Left ventricle myocardium superior (tissue), 1 donor: ENCODE data around the gene THRB. TPM values are rescaled to one million over a fixed set of nuclear protein-coding genes. Genes with fewer than 3 reads are reported as not detected.
"Not testable (repeated sequence)": the region's sequence is repeated elsewhere in the genome, so short reads cannot be mapped to it uniquely, and the experiment has no call there.

Source experiments
- ATAC-seq: fragments of 200-7000 bp; cut with Tn5 transposase; one replicate; pipeline ENCODE4 v1.9.1; 2020; ENCODE audit warnings: mild to moderate bottlenecking, moderate library complexity
- DNase-seq: peaks from one replicate; pipeline ENCODE4 v3.0.0-alpha.2; 2020
- intact Hi-C: fragments of 100-400 bp; cut with micrococcal nuclease; formaldehyde crosslinking; loops from one replicate; pipeline ENCODE4 v1.11.0; 2022
- total RNA-seq: library from RNA; stranded (reverse); fragmentation: NEBNext Ultra II Directional; extraction: Animal tissue kit (Norgen Biotek cat#: 25700); gene quantifications from one replicate; pipeline ENCODE4 v1.2.1, GENCODE V29; 2021
- donor health status: DM: no; HTN: yes; CAD: no; lungs with severe emphysema.

Gene THRB
- total RNA-seq, 1 donor from 2014 or later: 23.1 TPM

GRCh38 chr3:24129549-24129948 is 365.1 kb downstream of the THRB start:
- DNase-seq (no peak), ATAC-seq (no peak)
- intact Hi-C loops: no loop called here

GRCh38 chr3:24128199-24129005 is 366.2 kb downstream of the THRB start:
- intact Hi-C loops: no loop called here
- ATAC-seq: peak; percentile 70
- no peak for DNase-seq

GRCh38 chr3:24123596-24123995 is 371.1 kb downstream of the THRB start:
- no peak for ATAC-seq
- intact Hi-C loops: no loop called here
- DNase-seq: no peak

GRCh38 chr3:24120434-24120833 is 374.2 kb downstream of the THRB start:
- no peak for DNase-seq
- intact Hi-C loops: no loop called here
- ATAC-seq: no peak

- DNase-seq (no peak), ATAC-seq (peak; percentile 23)
- intact Hi-C loops: loop anchor here (10.0 kb wide), 1 partner anchor 865 kb away; no protein-coding TSS in a partner anchor
Measured at GRCh38 chr3:24119321-24119751, 375.3 kb downstream of the THRB start.

- no peak for ATAC-seq
- intact Hi-C loops: loop anchor here (10.0 kb wide), 1 partner anchor 863 kb away; no protein-coding TSS in a partner anchor
- DNase-seq: no peak
Measured at GRCh38 chr3:24117508-24117907, 377.1 kb downstream of the THRB start.

- intact Hi-C loops: loop anchor here (10.0 kb wide), 1 partner anchor 857 kb away; no protein-coding TSS in a partner anchor
- DNase-seq (no peak), ATAC-seq (no peak)
Measured at GRCh38 chr3:24111711-24112110, 382.9 kb downstream of the THRB start.

GRCh38 chr3:24110051-24110450 is 384.6 kb downstream of the THRB start:
- intact Hi-C loops: loop anchor here (10.0 kb wide), 1 partner anchor 855 kb away; no protein-coding TSS in a partner anchor
- DNase-seq: no peak
- ATAC-seq: no peak

GRCh38 chr3:24101676-24102168 is 392.9 kb downstream of the THRB start:
- intact Hi-C loops: no loop called here
- DNase-seq: no peak
- ATAC-seq: peak; percentile 60

- peak; percentile 79 for ATAC-seq
Measured at GRCh38 chr3:24100696-24101402, 393.8 kb downstream of the THRB start.

GRCh38 chr3:24096695-24097290 is 397.9 kb downstream of the THRB start:
- intact Hi-C loops: no loop called here
- no peak for DNase-seq
- ATAC-seq: peak; percentile 31

More at GRCh38 chr3:24100696-24101402, 393.8 kb downstream of the THRB start:
- intact Hi-C loops: no loop called here
- DNase-seq: no peak

GRCh38 chr3:24096271-24096670 is 398.4 kb downstream of the THRB start:
- intact Hi-C loops: no loop called here
- DNase-seq (no peak), ATAC-seq (no peak)

- intact Hi-C loops, DNase-seq, ATAC-seq: not testable (repeated sequence)
Measured at GRCh38 chr3:24094818-24095217, 399.8 kb downstream of the THRB start.

- intact Hi-C loops: no loop called here
- DNase-seq (no peak), ATAC-seq (no peak)
Measured at GRCh38 chr3:24088782-24089181, 405.9 kb downstream of the THRB start.

- ATAC-seq: no peak
Measured at GRCh38 chr3:24087469-24087868, 407.2 kb downstream of the THRB start.

GRCh38 chr3:24086617-24087404 is 407.8 kb downstream of the THRB start:
- no peak for DNase-seq
- intact Hi-C loops: no loop called here
- no peak for ATAC-seq

More at GRCh38 chr3:24087469-24087868, 407.2 kb downstream of the THRB start:
- intact Hi-C loops: no loop called here
- DNase-seq: no peak

- intact Hi-C loops: no loop called here
- DNase-seq: no peak
- ATAC-seq: no peak
Measured at GRCh38 chr3:24086206-24086605, 408.4 kb downstream of the THRB start.

- DNase-seq (no peak), ATAC-seq (no peak)
- intact Hi-C loops: no loop called here
Measured at GRCh38 chr3:24072193-24072592, 422.5 kb downstream of the THRB start.

- no peak for DNase-seq
- intact Hi-C loops: no loop called here
Measured at GRCh38 chr3:24069045-24069444, 425.6 kb downstream of the THRB start.

More at GRCh38 chr3:24069045-24069444, 425.6 kb downstream of the THRB start:
- no peak for ATAC-seq
